DND-41 (cell line): ENCODE measurements around the gene MPL.

Experiments used
- EZH2 ChIP-seq: IDR thresholded peaks from 3 replicates; pipeline ENCODE4 v1.6.1; 2012; ENCODE audit warnings: borderline replicate concordance, low read depth, mild to moderate bottlenecking, moderate library complexity, low read length, inconsistent platforms; ENCODE audit not compliant: severe bottlenecking
- TF ChIP-seq, protein P1 (sequence below): IDR thresholded peaks from 2 replicates; pipeline ENCODE4 v1.5.1; 2012; ENCODE audit warnings: borderline replicate concordance, low read length, moderate library complexity, mild to moderate bottlenecking; ENCODE audit not compliant: poor library complexity, severe bottlenecking; ENCODE audit errors: extremely low read depth

DNA sequence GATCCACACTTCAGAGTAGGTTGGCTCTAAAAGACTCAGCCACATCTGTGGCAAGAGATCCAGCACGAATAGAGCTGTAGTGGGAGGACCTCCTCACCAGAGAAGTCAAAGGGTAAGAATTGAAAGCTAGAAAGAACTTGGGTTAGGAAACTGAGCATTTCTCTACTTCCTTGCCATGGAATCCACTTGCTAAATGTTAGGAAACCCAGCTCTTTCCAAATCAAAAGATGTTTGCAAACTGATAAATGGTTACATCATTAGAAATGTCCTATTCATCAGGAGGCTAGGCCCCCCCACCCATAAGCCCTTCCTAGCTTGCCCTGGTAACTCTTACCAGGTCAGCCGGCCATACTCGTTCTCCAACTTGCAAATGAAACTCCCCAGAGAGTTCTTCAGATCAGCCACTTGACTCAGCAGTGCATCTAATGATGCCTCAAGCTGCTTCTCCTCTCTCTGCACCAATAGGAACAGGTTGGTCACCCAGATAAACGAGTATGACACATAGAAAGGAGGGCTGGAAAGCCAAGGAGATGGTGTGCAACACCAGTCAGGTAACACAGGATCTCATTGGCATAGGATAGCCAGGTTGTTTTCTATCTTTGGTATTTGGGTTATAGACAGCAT, 50.5 kb downstream of the MPL start:
- TF ChIP-seq, protein P1, sequence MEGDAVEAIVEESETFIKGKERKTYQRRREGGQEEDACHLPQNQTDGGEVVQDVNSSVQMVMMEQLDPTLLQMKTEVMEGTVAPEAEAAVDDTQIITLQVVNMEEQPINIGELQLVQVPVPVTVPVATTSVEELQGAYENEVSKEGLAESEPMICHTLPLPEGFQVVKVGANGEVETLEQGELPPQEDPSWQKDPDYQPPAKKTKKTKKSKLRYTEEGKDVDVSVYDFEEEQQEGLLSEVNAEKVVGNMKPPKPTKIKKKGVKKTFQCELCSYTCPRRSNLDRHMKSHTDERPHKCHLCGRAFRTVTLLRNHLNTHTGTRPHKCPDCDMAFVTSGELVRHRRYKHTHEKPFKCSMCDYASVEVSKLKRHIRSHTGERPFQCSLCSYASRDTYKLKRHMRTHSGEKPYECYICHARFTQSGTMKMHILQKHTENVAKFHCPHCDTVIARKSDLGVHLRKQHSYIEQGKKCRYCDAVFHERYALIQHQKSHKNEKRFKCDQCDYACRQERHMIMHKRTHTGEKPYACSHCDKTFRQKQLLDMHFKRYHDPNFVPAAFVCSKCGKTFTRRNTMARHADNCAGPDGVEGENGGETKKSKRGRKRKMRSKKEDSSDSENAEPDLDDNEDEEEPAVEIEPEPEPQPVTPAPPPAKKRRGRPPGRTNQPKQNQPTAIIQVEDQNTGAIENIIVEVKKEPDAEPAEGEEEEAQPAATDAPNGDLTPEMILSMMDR = no peak
- no peak for TF ChIP-seq EZH2
